ENCODE measurements around the gene C1orf56.

- TF ChIP-seq EZH2 (IDR thresholded peaks at IDR 0.05; ENCODE audit: borderline replicate concordance, low read depth, low read length, severe bottlenecking) (no peak), POLR2A (IDR thresholded peaks at IDR 0.05; ENCODE audit: low read depth, low read length) (no peak), POLR2AphosphoS5 (IDR thresholded peaks at IDR 0.05; ENCODE audit: insufficient read depth, low read depth, low read length) (no peak), CTCF (IDR thresholded peaks at IDR 0.05; ENCODE audit: extremely low read depth in 1 of 2, insufficient read depth in 1 of 2, low read depth in 1 of 2, low read length in 2 of 2) (no peak), JUN (IDR thresholded peaks at IDR 0.05; ENCODE audit: borderline replicate concordance, insufficient read depth, insufficient read length, low read depth) (no peak), FOS (IDR thresholded peaks at IDR 0.05; ENCODE audit: borderline replicate concordance, insufficient read depth, low read length) (no peak), MAX (IDR thresholded peaks at IDR 0.05; ENCODE audit: insufficient read depth, insufficient read length) (no peak), GATA2 (IDR thresholded peaks at IDR 0.05; ENCODE audit: insufficient read depth, insufficient read length, low read depth, low read length) (no peak)
Observed at GRCh38 chr1:151039521-151039920, 8.0 kb upstream of the C1orf56 start.

All from endothelial cell of umbilical vein (primary cell).